Osteocyte (in vitro differentiated cells): ENCODE measurements around the gene PXN. TPM values are rescaled to one million over a fixed set of nuclear protein-coding genes. Genes with fewer than 3 reads are reported as not detected.

ENCODE experiments used
- DNase-seq: peaks from one replicate; pipeline ENCODE4 v3.0.0; 2021; ENCODE audit warnings: mixed read lengths; ENCODE audit not compliant: unreplicated experiment; ENCODE audit errors: extremely low spot score
- H3K27ac Mint-ChIP-seq: one replicate; pipeline ENCODE4 v1.8.0; 2021; ENCODE audit warnings: mild to moderate bottlenecking, mixed read lengths; ENCODE audit not compliant: unreplicated experiment
- H3K27me3 Mint-ChIP-seq: one replicate; pipeline ENCODE4 v1.8.0; 2021; ENCODE audit warnings: mixed read lengths; ENCODE audit not compliant: unreplicated experiment
- H3K36me3 Mint-ChIP-seq: one replicate; pipeline ENCODE4 v1.8.0; 2021; ENCODE audit warnings: mixed read lengths; ENCODE audit not compliant: unreplicated experiment
- H3K4me1 Mint-ChIP-seq: one replicate; pipeline ENCODE4 v1.8.0; 2021; ENCODE audit warnings: mixed read lengths; ENCODE audit not compliant: unreplicated experiment
- H3K4me3 Mint-ChIP-seq: one replicate; pipeline ENCODE4 v1.8.0; 2021; ENCODE audit warnings: mild to moderate bottlenecking, moderate library complexity, mixed read lengths; ENCODE audit not compliant: unreplicated experiment
- H3K9me3 Mint-ChIP-seq: one replicate; pipeline ENCODE4 v1.8.0; 2021; ENCODE audit warnings: mixed read lengths; ENCODE audit not compliant: unreplicated experiment
- CTCF ChIP-seq: fragments of 200-600 bp; sonication (generic); IDR thresholded peaks from 2 replicates; pipeline ENCODE4 v1.5.0; 2021; ENCODE audit warnings: antibody characterized with exemption, mild to moderate bottlenecking, moderate library complexity
- total RNA-seq: library from RNA; stranded (reverse); gene quantifications from 2 replicates; pipeline ENCODE4 v1.2.1, GENCODE V29; 2021

The PXN gene
- total RNA-seq, 1 donor from 2014 or later: 79.9 TPM

- peaks cover 7% of the 10 kb centered on the region for H3K4me1 Mint-ChIP-seq
- no peak overlapping the region for H3K4me3 Mint-ChIP-seq
- no peak for TF ChIP-seq CTCF
- no peaks in the 10 kb centered on the region for H3K9me3 Mint-ChIP-seq
- no peak for DNase-seq
- no peaks in the 10 kb centered on the region for H3K27me3 Mint-ChIP-seq
- no peaks in the 10 kb centered on the region for H3K36me3 Mint-ChIP-seq
- H3K27ac Mint-ChIP-seq: no peak overlapping the region
Measured at GRCh38 chr12:120292411-120292660, 26.8 kb upstream of the PXN start.

- H3K36me3 Mint-ChIP-seq: no peaks in the 10 kb centered on the region
- H3K27ac Mint-ChIP-seq: no peak overlapping the region
- H3K4me1 Mint-ChIP-seq: peaks cover 16% of the 10 kb centered on the region
- H3K4me3 Mint-ChIP-seq: no peak overlapping the region
- TF ChIP-seq CTCF: no peak
- no peaks in the 10 kb centered on the region for H3K27me3 Mint-ChIP-seq
- DNase-seq: no peak
- H3K9me3 Mint-ChIP-seq: no peaks in the 10 kb centered on the region
Measured at GRCh38 chr12:120290609-120291305, 25.2 kb upstream of the PXN start.

- no peaks in the 10 kb centered on the region for H3K36me3 Mint-ChIP-seq
- DNase-seq: no peak
- peaks cover 16% of the 10 kb centered on the region for H3K4me1 Mint-ChIP-seq
- TF ChIP-seq CTCF: no peak
- no peaks in the 10 kb centered on the region for H3K9me3 Mint-ChIP-seq
- H3K27me3 Mint-ChIP-seq: no peaks in the 10 kb centered on the region
- H3K4me3 Mint-ChIP-seq: no peak overlapping the region
- H3K27ac Mint-ChIP-seq: no peak overlapping the region
Measured at GRCh38 chr12:120287491-120287890, 22.0 kb upstream of the PXN start.

GRCh38 chr12:120286768-120287490, 21.4 kb upstream of the PXN start:
- Mint-ChIP-seq H3K27me3 (no peaks in the 10 kb centered on the region), H3K36me3 (no peaks in the 10 kb centered on the region), H3K9me3 (no peaks in the 10 kb centered on the region), H3K4me1 (peaks cover 16% of the 10 kb centered on the region), H3K4me3 (no peak overlapping the region), H3K27ac (peak overlapping the region; percentile 54)
- TF ChIP-seq CTCF: no peak
- DNase-seq: no peak

GRCh38 chr12:120284381-120284780, 18.9 kb upstream of the PXN start:
- Mint-ChIP-seq H3K27me3 (no peaks in the 10 kb centered on the region), H3K9me3 (no peaks in the 10 kb centered on the region), H3K4me1 (peaks cover 12% of the 10 kb centered on the region), H3K27ac (no peak overlapping the region), H3K36me3 (no peaks in the 10 kb centered on the region), H3K4me3 (no peak overlapping the region)
- TF ChIP-seq CTCF: no peak
- no peak for DNase-seq
